HEK293 (cell line): Measurements from ENCODE around the gene RANBP2.

Experiments used
- AEBP2 ChIP-seq: fragments of 450-650 bp; formaldehyde crosslinking; IDR thresholded peaks from 2 replicates; pipeline ENCODE4 v1.5.1; 2016; ENCODE audit warnings: missing biosample characterization, missing genetic modification characterization, borderline replicate concordance
- BCL6B ChIP-seq: fragments of 450-650 bp; formaldehyde crosslinking; IDR thresholded peaks from 2 replicates; pipeline ENCODE4 v1.5.1; 2017; ENCODE audit warnings: missing biosample characterization, missing genetic modification characterization
- ELK4 ChIP-seq: IDR thresholded peaks from 2 replicates; pipeline ENCODE4 v1.6.1; 2011; ENCODE audit warnings: mild to moderate bottlenecking, low read depth, low read length, borderline replicate concordance
- HOXC10 ChIP-seq: sonication (generic); formaldehyde crosslinking; IDR thresholded peaks from 2 replicates; pipeline ENCODE4 v1.8.1; 2023; ENCODE audit warnings: mild to moderate bottlenecking, missing genetic modification reagents
- KLF17 ChIP-seq: fragments of 450-650 bp; formaldehyde crosslinking; IDR thresholded peaks from 2 replicates; pipeline ENCODE4 v1.5.1; 2016; ENCODE audit warnings: missing biosample characterization, missing genetic modification characterization
- SCRT1 ChIP-seq: fragments of 450-650 bp; formaldehyde crosslinking; IDR thresholded peaks from 2 replicates; pipeline ENCODE4 v1.5.1; 2016; ENCODE audit warnings: missing biosample characterization, missing genetic modification characterization, borderline replicate concordance
- TSHZ1 ChIP-seq: fragments of 450-650 bp; formaldehyde crosslinking; IDR thresholded peaks from 2 replicates; pipeline ENCODE4 v1.5.1; 2016; ENCODE audit warnings: missing biosample characterization, missing genetic modification characterization, borderline replicate concordance
- ZNF157 ChIP-seq: fragments of 450-650 bp; formaldehyde crosslinking; IDR thresholded peaks from 2 replicates; pipeline ENCODE4 v1.5.1; 2016; ENCODE audit warnings: missing biosample characterization, missing genetic modification characterization
- ZNF174 ChIP-seq: fragments of 450-650 bp; formaldehyde crosslinking; IDR thresholded peaks from 2 replicates; pipeline ENCODE4 v1.5.0; 2017; ENCODE audit warnings: missing biosample characterization, mild to moderate bottlenecking, missing genetic modification characterization
- ZNF175 ChIP-seq: fragments of 450-650 bp; formaldehyde crosslinking; IDR thresholded peaks from 2 replicates; pipeline ENCODE4 v1.5.1; 2016; ENCODE audit warnings: missing biosample characterization, missing genetic modification characterization
- ZNF214 ChIP-seq: fragments of 450-650 bp; formaldehyde crosslinking; IDR thresholded peaks from 2 replicates; pipeline ENCODE4 v1.5.1; 2017; ENCODE audit warnings: missing biosample characterization, mild to moderate bottlenecking, missing genetic modification characterization, borderline replicate concordance
- ZNF394 ChIP-seq: fragments of 450-650 bp; formaldehyde crosslinking; IDR thresholded peaks from 2 replicates; pipeline ENCODE4 v1.5.1; 2016; ENCODE audit warnings: missing biosample characterization, missing genetic modification characterization, mild to moderate bottlenecking, moderate library complexity, borderline replicate concordance
- ZNF558 ChIP-seq: fragments of 450-650 bp; formaldehyde crosslinking; IDR thresholded peaks from 2 replicates; pipeline ENCODE4 v1.5.1; 2016; ENCODE audit warnings: missing biosample characterization, missing genetic modification characterization
- ZNF596 ChIP-seq: fragments of 450-650 bp; IDR thresholded peaks from 2 replicates; pipeline ENCODE4 v1.5.0; 2018; ENCODE audit warnings: missing biosample characterization, mild to moderate bottlenecking, missing genetic modification characterization, moderate library complexity
- ZNF843 ChIP-seq: fragments of 450-650 bp; formaldehyde crosslinking; IDR thresholded peaks from 2 replicates; pipeline ENCODE4 v1.5.1; 2016; ENCODE audit warnings: missing biosample characterization, missing genetic modification characterization
- TF ChIP-seq, protein P1 (sequence below): fragments of 450-650 bp; formaldehyde crosslinking; IDR thresholded peaks from 2 replicates; pipeline ENCODE4 v1.5.1; 2016; ENCODE audit warnings: missing biosample characterization, missing genetic modification characterization
- TF ChIP-seq, protein P2 (sequence below): fragments of 450-650 bp; formaldehyde crosslinking; IDR thresholded peaks from 2 replicates; pipeline ENCODE4 v1.5.1; 2017; ENCODE audit warnings: missing biosample characterization, missing genetic modification characterization
- TF ChIP-seq, protein P3 (sequence below): fragments of 450-650 bp; formaldehyde crosslinking; IDR thresholded peaks from 2 replicates; pipeline ENCODE4 v1.5.1; 2016; ENCODE audit warnings: missing biosample characterization, missing genetic modification characterization
- TF ChIP-seq, protein P4 (sequence below): fragments of 450-650 bp; formaldehyde crosslinking; IDR thresholded peaks from 2 replicates; pipeline ENCODE4 v1.5.1; 2016; ENCODE audit warnings: missing biosample characterization, missing genetic modification characterization

Gene RANBP2

DNA sequence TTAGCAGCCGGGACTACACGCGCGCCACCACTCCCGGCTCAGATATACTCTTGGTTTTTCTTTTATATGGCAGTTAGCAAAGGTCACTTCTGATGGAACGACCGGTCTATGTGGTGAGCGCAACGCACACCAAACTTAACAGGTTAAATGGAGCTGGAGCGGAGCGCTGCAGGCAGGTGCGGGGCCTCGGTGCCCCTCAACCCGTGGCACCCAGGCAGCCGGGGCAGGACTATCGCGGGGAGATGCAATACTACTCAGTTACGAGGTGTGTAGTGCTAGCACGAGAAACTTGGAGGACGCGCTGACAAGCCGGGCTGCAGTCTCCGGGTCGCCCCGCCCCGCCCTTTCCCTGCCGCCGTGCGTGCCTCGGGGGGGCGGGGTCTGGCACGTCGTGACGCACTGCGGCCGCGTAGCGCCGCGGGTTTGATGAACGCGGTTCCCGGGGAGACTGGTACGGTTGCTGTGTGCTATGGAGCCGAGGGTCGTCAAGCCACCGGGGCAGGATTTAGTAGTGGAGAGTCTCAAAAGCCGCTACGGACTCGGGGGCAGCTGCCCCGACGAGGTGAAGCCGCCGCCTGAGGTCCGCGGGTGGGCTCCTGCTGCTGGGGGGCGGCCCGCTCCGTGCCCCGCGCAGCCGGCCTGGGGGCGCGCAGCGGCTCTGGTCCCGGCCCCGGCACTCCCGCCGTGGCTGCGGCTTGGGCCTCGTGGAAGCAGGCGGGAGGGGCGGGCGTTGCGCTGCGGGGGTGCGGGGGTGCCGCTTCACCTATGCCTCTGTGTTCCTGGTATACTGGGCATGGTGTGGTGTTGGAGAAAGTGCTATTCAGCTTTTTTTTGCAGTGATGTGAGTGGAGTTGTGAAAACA, 67.3 kb downstream of the RANBP2 start, which contains the start of gene CCDC138 (continued):
- TF ChIP-seq TSHZ1 (no peak), SCRT1 (tag by site-specific recombination) (no peak), ZNF175 (tag by site-specific recombination) (no peak), ZNF214 (tag by site-specific recombination) (no peak), KLF17 (tag by site-specific recombination) (0 out of 2 replicates have a peak, but pooled peaks have one; percentile 22), BCL6B (no peak), ZNF394 (tag by site-specific recombination) (no peak), ZNF174 (no peak), ELK4 (no peak), ZNF157 (no peak), AEBP2 (tag by site-specific recombination) (no peak), ZNF596 (tag by site-specific recombination) (0 out of 2 replicates have a peak, but pooled peaks have one; percentile 14), ZNF843 (tag by site-specific recombination) (no peak), HOXC10 (CRISPR knock-in tag) (no peak; the same call in 1 of the 2 replicates), ZNF558 (no peak)
- TF ChIP-seq, protein P1, sequence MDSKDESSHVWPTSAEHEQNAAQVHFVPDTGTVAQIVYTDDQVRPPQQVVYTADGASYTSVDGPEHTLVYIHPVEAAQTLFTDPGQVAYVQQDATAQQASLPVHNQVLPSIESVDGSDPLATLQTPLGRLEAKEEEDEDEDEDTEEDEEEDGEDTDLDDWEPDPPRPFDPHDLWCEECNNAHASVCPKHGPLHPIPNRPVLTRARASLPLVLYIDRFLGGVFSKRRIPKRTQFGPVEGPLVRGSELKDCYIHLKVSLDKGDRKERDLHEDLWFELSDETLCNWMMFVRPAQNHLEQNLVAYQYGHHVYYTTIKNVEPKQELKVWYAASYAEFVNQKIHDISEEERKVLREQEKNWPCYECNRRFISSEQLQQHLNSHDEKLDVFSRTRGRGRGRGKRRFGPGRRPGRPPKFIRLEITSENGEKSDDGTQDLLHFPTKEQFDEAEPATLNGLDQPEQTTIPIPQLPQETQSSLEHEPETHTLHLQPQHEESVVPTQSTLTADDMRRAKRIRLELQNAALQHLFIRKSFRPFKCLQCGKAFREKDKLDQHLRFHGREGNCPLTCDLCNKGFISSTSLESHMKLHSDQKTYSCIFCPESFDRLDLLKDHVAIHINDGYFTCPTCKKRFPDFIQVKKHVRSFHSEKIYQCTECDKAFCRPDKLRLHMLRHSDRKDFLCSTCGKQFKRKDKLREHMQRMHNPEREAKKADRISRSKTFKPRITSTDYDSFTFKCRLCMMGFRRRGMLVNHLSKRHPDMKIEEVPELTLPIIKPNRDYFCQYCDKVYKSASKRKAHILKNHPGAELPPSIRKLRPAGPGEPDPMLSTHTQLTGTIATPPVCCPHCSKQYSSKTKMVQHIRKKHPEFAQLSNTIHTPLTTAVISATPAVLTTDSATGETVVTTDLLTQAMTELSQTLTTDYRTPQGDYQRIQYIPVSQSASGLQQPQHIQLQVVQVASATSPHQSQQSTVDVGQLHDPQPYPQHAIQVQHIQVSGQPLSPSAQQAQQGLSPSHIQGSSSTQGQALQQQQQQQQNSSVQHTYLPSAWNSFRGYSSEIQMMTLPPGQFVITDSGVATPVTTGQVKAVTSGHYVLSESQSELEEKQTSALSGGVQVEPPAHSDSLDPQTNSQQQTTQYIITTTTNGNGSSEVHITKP (tag by site-specific recombination) = peak; percentile 45; the same call in 1 of the 2 replicates
- TF ChIP-seq, protein P2, sequence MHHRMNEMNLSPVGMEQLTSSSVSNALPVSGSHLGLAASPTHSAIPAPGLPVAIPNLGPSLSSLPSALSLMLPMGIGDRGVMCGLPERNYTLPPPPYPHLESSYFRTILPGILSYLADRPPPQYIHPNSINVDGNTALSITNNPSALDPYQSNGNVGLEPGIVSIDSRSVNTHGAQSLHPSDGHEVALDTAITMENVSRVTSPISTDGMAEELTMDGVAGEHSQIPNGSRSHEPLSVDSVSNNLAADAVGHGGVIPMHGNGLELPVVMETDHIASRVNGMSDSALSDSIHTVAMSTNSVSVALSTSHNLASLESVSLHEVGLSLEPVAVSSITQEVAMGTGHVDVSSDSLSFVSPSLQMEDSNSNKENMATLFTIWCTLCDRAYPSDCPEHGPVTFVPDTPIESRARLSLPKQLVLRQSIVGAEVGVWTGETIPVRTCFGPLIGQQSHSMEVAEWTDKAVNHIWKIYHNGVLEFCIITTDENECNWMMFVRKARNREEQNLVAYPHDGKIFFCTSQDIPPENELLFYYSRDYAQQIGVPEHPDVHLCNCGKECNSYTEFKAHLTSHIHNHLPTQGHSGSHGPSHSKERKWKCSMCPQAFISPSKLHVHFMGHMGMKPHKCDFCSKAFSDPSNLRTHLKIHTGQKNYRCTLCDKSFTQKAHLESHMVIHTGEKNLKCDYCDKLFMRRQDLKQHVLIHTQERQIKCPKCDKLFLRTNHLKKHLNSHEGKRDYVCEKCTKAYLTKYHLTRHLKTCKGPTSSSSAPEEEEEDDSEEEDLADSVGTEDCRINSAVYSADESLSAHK (tag by site-specific recombination) = no peak
- TF ChIP-seq, protein P3, sequence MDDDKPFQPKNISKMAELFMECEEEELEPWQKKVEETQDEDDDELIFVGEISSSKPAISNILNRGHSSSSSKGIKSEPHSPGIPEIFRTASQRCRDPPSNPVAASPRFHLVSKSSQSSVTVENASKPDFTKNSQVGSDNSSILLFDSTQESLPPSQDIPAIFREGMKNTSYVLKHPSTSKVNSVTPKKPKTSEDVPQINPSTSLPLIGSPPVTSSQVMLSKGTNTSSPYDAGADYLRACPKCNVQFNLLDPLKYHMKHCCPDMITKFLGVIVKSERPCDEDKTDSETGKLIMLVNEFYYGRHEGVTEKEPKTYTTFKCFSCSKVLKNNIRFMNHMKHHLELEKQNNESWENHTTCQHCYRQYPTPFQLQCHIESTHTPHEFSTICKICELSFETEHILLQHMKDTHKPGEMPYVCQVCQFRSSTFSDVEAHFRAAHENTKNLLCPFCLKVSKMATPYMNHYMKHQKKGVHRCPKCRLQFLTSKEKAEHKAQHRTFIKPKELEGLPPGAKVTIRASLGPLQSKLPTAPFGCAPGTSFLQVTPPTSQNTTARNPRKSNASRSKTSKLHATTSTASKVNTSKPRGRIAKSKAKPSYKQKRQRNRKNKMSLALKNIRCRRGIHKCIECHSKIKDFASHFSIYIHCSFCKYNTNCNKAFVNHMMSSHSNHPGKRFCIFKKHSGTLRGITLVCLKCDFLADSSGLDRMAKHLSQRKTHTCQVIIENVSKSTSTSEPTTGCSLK (tag by site-specific recombination) = no peak
- TF ChIP-seq, protein P4, sequence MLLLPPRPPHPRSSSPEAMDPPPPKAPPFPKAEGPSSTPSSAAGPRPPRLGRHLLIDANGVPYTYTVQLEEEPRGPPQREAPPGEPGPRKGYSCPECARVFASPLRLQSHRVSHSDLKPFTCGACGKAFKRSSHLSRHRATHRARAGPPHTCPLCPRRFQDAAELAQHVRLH (tag by site-specific recombination) = no peak
